Measurements from ENCODE around the gene ANO7.

The ANO7 gene

DNA sequence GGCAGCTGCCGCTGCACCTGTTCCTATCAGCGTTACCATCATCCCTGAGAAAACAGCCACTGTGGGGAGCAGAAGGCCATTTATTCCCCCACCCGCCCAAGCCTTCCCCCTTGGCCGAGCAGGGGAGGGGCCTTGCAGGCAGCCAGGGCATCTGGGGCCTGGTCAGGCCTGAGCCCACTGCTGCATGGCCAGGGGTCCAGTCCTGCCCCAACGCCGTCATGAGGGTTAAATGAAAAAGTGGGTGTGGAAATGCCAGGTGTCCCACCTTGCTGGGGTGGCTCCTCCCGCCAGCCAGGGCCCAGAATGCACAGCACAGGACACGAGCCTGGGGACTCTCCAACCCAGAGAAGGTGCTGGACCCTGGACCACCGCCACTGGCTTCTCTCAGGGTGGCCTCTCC, 14.2 kb downstream of the ANO7 start:
- no peak overlapping the region for H3K4me3 ChIP-seq (ENCODE audit: low read depth, low read length)
- TF ChIP-seq, protein P1, sequence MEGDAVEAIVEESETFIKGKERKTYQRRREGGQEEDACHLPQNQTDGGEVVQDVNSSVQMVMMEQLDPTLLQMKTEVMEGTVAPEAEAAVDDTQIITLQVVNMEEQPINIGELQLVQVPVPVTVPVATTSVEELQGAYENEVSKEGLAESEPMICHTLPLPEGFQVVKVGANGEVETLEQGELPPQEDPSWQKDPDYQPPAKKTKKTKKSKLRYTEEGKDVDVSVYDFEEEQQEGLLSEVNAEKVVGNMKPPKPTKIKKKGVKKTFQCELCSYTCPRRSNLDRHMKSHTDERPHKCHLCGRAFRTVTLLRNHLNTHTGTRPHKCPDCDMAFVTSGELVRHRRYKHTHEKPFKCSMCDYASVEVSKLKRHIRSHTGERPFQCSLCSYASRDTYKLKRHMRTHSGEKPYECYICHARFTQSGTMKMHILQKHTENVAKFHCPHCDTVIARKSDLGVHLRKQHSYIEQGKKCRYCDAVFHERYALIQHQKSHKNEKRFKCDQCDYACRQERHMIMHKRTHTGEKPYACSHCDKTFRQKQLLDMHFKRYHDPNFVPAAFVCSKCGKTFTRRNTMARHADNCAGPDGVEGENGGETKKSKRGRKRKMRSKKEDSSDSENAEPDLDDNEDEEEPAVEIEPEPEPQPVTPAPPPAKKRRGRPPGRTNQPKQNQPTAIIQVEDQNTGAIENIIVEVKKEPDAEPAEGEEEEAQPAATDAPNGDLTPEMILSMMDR (IDR thresholded peaks at IDR 0.05; ENCODE audit: borderline replicate concordance, insufficient read depth, low read depth, low read length), result no peak

DNA sequence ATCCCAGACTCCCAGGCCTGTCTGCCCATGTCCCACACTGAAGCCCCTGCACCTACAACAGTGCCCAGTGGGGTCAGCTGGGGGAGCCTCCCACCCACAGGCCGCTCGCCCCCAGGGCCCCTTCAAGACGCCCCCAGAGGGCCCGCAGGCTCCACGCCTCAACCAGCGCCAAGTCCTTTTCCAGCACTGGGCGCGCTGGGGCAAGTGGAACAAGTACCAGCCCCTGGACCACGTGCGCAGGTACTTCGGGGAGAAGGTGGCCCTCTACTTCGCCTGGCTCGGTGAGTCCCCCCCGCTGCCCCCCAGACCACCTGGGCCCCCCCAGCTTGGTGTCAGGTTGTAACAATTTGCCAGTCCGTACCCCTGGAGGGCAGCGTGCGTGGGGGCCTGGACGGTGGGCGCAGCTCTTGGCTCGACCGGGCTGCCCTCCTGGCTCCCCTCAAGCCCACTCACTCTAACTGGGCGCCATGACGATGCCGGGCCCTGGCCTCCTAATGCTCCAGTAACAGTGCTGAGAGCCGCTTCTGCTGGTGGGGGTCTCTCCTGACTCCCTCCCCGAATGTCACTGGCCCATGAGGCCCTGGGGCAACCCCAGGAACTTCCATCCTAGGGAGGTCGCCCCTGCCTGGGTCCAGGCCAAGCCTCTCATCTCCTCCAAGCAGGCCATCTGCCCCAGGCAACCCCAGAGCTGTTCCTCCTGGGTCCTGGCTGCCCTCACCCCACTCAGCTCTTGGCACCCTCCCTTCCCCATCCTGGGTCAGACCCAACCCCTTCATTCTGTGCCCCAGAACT, 14.9 kb downstream of the ANO7 start:
- no peak overlapping the region for H3K4me3 ChIP-seq (ENCODE audit: low read depth, low read length)
- TF ChIP-seq, protein P1 (IDR thresholded peaks at IDR 0.05; ENCODE audit: borderline replicate concordance, insufficient read depth, low read depth, low read length), result no peak

DNA sequence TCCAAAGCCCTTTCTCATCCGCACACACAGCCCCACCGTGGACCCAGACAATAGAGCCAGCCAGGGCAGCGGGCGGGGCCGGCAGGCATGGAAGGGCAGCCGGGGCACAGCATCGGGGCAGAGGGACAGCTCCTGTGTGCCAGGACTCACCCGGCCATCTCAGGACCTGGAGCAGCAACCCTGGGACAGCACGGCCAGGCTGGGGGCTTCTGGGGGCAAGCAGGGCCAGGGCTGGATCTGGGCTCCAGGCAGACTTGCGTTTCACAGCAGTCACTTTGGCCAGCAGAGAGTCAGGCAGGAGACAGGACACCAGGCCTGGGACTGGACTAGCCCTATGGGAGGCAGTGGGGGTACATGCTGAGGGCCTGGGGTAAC, 15.5 kb downstream of the ANO7 start:
- TF ChIP-seq, protein P1 (IDR thresholded peaks at IDR 0.05; ENCODE audit: borderline replicate concordance, insufficient read depth, low read depth, low read length), result no peak
- H3K4me3 ChIP-seq (ENCODE audit: low read depth, low read length), result no peak overlapping the region

DNA sequence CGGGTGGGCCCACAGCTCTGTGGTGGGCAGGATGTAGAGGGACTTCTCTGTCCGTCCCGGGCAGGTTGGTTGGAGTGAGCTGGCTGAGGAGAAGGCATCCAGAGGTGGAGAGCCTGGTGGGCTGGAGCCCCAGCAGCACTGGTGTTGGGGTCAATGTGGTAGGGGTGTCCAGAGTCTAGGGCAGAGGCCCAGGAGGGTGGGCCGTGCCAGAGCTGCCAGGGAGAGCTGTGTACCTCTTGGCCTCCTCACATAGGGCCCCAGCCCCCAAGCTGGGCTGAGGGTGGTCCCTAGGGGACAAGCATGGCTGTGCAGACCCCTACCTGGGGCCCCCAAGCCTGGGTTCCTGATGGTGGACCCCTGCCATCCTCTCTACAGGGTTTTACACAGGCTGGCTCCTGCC, 16.0 kb downstream of the ANO7 start:
- H3K4me3 ChIP-seq (ENCODE audit: low read depth, low read length), result no peak overlapping the region

DNA sequence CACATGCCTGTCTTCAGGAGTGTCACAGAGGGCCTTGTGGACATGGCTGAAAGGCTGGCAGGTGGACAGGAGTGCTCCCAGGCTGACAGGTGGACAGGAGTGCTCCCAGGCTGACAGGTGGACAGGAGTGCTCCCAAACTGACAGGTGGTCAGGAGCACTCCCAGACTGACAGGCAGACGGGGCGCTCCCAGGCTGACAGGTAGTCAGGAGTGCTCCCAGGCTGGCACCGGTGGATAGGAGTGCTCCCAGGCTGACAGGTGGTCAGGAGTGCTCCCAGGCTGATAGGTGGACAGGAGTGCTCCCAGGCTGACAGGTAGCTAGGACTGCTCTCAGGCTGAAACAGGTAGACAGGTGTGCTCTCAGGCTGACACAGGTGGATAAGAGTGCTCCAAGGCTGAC, 16.6 kb downstream of the ANO7 start:
- TF ChIP-seq, protein P1 (IDR thresholded peaks at IDR 0.05; ENCODE audit: borderline replicate concordance, insufficient read depth, low read depth, low read length), result no peak

More for the DNA sequence above, 16.0 kb downstream of the ANO7 start:
- TF ChIP-seq, protein P1 (IDR thresholded peaks at IDR 0.05; ENCODE audit: borderline replicate concordance, insufficient read depth, low read depth, low read length), result no peak

DNA sequence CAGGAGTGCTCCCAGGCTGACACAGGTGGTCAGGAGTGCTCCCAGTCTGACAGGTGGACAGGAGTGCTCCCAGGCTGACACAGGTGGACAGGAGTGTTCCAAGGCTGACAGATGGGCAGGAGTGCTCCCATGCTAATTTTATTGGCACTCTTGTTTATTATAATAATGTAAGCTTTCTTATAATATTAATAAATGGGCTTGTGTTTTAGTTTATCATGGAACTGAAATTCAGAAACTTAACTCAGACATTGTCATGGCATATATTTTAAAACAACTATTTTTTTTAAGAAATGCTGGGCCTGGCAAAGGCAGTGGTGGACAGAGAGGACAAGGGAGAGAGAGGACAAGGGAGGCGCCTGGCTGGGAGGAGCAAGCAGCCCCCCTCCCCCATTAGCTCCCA, 18.7 kb downstream of the ANO7 start:
- TF ChIP-seq, protein P1 (IDR thresholded peaks at IDR 0.05; ENCODE audit: borderline replicate concordance, insufficient read depth, low read depth, low read length), result no peak
- no peak overlapping the region for H3K4me3 ChIP-seq (ENCODE audit: low read depth, low read length)

More for the DNA sequence above, 16.6 kb downstream of the ANO7 start:
- H3K4me3 ChIP-seq (ENCODE audit: low read depth, low read length), result no peak overlapping the region

DNA sequence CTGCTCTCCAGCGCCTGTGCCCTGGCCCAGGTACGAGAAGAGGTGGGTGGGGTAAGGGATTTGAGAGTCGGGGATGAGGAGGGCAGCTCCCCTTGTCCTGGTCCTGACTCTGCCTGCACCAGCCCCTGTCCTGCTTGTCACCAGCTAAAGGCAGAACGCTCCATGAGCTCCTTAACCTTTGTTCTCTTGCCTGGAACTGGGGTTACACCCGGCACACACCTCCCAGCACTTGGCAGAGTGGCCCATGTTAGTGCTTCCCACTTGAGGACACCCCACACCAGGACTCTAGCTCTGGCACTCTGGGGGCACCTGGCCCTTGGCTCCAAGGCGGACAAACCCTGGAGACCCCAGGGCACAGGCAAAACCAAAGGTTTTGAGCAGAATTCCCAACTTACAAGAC, 19.2 kb downstream of the ANO7 start:
- TF ChIP-seq, protein P1 (IDR thresholded peaks at IDR 0.05; ENCODE audit: borderline replicate concordance, insufficient read depth, low read depth, low read length), result no peak
- H3K4me3 ChIP-seq (ENCODE audit: low read depth, low read length), result no peak overlapping the region
